RPMI7951 (cell line): ENCODE results near the gene PSTPIP1. TPM values are rescaled to one million over a fixed set of nuclear protein-coding genes. Genes with fewer than 3 reads are reported as not detected.
A peak's percentile ranks its signal among the peaks of the same experiment; 100 is the strongest.

Source experiments
- DNase-seq: peaks from one replicate; pipeline ENCODE4 v3.0.0-alpha.2; 2012; ENCODE audit warnings: low read depth
- total RNA-seq: library from RNA; depleted of rRNA; stranded (reverse); fragments of >200 nt; shearing (Covaris generic); gene quantifications from 2 replicates; pipeline ENCODE4 v1.2.3, GENCODE V29; 2014

The PSTPIP1 gene
- total RNA-seq, 1 experiment from 2014 or later = not detected

DNA sequence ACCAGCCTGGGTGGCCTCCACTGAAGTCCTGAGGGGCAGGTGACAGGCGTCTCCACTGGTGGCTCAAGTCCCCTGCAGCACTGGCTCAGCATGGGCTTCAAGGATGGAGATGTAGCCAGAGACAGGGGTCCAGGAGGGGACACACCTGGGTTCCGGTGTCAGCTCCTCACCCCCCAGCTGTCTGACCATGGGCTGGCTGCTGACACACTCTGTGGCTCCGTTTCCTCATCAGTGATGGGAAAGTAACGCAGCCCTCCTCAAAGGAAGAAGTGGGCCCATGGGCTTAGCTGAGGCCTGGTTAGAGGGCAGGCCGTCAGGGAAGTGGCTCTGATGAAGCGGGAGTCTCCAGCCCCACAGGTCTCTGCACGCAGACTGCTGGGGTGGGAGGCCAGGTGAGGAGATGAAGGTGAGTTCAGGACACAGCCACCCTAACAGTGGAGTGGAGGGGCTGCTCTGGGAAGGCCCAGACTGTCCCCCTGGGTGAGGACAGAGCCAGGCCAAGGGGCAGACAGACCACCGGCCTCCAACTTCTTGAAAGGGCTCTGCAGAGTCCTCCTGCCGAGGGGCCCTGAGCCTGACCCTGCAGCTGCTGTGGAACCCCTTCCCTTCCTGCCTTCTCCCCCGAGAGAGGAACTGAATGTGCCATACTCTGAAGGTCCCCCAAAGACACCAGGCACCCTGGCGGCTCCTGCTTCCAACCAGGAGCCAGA lies 24.0 kb downstream of the PSTPIP1 start:
- DNase-seq = no peak

GRCh38 chr15:77019521-77020331 lies 24.8 kb downstream of the PSTPIP1 start:
- DNase-seq = no peak

DNA sequence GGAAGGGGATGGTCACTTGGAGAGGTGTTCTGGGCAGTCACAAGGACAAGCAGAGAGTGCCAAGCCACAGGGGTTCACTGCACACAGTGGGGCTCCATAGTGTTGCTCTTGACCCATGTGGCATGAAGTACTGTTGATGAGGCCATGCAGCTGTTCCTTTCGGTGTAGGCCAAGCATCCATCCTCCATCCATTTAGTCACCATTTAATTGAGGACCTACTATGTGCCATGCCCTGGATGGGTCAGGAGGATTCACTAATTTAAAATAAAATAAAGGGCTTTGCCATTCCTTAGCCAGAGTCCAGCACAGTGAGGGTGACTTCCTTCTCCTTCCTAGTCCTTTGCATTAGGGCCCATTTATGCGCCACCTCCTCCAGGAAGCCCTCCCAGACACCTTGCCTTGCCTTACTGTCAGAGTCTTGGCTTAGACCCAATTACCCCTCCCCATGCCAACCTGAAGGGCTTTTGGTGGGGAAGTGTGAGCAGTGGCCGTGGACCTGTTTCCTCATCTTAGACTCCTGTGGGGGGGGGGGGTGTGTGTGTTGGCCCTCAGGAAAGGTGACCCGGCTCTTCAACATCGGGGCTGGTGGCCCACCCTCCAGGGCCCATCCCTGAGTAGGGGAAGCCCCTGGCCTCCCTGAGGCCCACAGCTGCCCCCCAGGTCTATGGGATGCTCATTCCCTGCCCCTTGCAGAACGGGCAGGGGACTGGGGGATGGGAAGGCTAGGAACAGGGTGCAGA lies 25.6 kb downstream of the PSTPIP1 start:
- no peak for DNase-seq

- DNase-seq = no peak
Measured at GRCh38 chr15:77021088-77021481, 26.2 kb downstream of the PSTPIP1 start.

DNA sequence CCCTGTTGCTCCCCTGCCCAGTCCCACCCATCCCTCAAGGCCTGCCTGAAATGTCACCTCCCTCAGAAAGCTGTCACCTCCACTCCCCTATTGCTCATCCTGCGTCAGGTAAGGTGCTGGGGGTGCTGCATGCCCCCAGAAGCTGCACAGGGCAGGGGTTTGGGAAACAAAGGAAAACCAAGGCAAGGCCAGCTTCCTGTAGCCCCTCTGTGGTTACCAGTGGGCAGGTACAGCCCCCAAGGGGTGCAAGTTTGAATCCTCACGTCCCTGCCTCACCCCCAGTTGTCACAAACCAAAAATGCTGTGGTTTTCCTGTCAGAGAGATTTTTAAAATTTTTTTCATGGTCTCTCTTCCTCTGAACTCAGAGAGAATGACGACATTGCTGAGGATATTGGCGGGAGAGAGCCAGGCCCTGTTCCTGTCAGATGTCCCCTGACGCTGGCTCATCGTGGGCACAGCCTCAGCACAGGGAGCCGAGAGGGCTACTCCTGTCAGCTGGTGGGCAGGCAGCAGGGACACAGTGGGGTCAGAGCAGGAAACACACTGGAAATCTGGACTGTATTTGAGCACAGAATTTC lies 27.0 kb downstream of the PSTPIP1 start:
- DNase-seq = peak; percentile 29

DNA sequence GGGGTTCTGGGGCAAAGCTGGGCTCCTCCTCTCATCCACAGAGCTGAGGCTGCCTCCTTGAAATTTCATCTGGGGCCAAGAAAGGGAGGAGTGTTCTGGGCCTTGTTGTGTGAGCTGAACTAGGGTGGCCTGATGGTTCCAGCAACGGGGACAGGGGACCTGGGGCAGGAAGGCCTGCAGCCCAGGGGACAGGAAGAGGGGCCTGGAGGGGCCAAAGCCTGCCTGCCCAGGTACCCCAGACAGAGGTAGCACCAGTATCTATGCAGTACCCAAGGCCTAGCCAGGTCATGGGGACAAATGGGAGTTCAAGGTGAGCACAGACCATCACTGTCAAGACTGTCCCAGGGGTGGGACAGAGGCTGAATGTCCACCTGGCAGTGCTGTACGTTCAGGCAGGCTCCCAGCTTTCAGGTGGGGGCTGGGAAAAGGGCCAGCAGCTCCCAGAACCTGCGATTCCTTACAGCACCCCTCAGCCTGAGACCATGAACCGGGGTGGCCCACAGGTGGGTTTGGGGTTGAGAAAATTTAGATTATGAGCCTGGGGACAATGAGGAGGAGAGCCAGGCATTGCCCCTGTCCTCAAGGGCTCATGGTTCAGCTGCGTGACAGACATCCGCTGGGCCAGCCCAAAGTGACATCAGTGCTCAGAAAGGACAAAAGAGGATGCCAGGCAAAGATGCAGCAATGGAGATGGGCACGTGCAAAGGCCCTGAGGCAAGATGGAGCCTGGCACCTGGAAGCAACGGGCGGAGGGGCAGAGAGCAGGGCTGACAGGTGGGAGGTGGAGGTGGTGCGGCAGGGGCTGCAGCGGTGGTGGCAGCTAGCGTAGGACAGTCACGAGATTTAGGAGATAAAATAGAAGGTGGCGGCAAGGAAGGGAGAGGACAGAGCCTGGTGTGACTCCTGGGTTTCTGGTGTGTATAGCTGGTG lies 28.0 kb downstream of the PSTPIP1 start:
- DNase-seq = no peak

GRCh38 chr15:77023576-77024272 lies 28.8 kb downstream of the PSTPIP1 start:
- no peak for DNase-seq

DNA sequence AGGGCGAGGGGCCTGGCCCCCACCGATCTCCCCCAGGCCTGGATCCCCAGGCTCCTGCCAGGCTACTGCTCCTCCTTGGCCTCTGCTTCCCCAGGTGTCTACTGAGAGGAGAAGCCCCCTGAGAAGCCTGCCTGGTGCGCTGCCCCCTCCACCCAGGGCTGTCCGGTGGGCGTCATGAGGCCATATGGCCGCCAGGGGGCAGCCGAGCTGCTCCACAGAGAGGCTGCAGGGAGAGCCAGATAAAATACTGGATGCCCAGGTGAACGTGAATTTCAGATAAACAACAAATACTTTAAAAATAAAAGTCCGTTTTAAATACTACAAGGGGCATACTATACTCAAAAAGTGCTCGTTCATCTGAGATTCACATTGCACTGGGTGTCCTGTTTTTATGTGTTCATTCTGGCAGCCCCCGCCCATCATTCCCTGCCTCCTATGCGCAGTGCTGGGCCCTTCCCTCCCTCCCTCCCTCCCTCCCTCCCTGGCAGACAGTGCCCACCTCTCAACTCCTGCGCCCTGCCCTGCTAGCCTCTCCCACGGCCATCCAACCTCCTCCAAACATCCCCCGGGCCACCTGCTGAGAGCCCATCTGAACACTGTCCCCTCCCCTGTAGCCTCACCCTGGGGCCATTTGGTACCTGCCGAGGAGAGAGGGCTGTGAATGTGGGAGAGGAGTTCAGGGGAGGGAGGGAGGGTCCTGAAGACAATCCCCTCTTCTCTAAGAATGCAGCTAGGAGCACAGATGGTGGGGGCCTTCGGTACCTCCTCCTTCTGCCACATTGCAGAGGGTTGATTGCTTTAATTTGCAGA lies 29.6 kb downstream of the PSTPIP1 start:
- DNase-seq = peak; percentile 34

DNA sequence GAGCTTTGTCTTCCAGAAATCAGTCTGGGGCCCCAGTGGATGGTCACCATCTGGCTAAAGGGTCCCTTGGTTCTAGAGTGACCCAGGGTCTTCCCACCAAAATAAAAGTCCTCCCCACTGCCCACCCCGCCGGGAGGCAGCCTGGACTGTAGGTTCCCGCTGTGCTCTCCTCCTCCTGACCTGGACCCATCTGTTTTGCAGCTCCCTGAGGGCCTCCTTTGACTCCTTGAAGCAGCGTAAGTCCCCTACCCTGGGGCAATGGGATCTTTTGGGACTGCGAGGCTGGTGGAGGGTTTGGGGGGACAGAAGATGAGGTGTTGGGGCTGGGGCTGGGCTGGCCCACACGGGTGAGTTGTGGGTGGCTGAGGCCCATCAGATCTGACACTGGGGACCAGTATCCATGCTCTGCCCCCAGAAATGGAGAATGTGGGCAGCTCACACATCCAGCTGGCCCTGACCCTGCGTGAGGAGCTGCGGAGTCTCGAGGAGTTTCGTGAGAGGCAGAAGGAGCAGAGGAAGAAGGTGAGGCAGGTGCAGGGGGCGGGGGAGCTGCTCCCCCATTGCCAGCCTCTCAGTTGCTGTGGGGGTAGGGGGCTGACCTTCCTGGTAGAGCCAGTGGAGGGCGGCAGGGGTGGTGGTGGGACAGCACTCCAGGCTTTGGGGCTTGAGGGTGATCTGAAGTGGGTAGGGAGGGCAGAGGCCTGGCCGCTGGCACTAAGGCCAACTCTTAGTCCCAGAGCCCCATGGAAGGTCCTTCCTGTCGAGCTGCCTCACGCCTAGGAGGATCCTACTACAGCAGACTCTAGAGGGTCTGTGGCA lies 30.4 kb downstream of the PSTPIP1 start:
- DNase-seq = no peak

DNA sequence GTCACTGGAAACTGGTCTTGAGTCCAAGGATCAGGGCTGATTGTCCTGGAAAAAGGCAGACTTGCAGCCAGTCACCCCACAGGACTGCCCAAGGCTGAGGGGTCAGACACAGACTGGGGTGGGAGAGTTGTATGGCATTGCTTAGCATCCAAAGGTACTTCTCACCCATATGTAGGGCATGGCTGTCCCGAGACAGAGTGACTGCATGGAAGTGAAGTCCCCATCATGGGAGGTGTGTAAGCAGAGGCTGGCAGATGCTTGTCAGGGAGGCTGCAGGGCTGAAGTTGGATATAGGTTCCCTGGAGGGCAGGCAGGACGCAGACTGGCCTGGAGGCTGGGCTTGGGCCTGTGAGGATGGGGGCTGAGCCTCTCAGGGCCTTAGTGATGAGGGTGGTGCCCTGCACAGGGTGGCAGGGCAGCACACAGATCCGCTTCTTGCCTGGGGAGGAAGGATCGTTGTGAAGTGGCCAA lies 31.1 kb downstream of the PSTPIP1 start:
- no peak for DNase-seq

DNA sequence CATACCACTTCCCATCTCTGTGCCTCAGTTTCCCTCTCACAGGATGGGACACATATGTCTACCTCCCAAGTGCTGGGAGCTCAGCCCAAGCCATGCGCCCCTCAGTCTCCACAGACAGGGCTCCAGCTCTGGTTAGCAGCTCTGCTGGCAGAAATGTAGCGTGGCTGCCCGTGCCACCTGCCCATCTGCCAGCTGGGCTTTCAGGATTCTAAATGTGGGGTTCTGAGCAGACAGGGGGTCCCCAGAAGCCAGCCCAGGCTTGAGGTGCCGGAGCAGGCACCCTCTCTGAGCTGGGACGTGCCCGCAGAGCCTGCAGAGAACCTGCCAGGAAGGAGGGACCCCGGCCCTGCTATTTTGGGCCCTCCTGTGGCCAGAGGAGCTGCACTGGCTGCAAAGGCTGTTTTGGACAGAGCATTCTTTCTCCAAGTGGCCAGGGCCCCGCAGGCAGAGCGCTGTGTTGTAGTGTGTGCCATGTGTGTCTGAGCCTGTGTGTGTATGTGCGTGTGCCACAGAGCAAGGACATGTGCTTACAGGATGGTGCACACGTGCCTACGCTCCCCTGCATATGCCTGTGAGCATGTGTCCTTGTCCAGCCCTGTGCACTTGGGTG lies 31.7 kb downstream of the PSTPIP1 start:
- no peak for DNase-seq

- DNase-seq = no peak
Measured at GRCh38 chr15:77027111-77027696, 32.3 kb downstream of the PSTPIP1 start.

DNA sequence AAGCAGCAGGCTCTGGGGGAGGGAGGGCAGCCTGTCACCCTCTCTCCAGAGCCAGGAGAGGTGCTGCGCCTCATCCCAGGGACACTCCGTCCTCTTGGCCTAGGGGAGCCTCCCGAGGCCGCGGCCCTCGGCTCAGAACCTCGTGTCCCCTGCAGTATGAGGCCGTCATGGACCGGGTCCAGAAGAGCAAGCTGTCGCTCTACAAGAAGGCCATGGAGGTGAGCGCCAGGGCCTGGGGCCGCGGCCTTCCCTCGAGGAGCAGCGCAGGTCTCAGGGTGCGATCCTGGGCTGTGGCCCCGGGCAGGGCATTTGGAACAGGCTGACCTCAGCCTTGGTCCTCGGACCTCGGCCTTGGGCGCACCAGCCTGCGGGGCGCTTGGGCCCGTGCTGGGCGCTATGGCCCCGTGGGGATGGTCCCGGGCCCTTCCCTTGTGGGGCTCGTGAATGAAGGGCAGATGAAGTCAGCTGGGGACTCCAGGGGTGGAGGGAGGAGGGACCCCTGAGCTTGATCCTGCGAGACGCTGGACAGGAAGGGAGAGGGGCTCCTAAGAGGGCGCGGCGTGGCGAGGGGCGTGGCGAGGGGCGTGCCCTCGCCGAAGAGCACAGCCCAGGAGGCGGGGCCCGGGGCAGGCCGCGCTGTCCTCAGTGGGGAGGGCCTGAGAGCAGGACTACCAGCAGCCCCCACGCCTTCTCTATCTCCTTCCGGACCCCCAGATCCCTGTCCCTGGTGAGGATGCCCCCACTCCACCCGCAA lies 32.9 kb downstream of the PSTPIP1 start:
- no peak for DNase-seq

DNA sequence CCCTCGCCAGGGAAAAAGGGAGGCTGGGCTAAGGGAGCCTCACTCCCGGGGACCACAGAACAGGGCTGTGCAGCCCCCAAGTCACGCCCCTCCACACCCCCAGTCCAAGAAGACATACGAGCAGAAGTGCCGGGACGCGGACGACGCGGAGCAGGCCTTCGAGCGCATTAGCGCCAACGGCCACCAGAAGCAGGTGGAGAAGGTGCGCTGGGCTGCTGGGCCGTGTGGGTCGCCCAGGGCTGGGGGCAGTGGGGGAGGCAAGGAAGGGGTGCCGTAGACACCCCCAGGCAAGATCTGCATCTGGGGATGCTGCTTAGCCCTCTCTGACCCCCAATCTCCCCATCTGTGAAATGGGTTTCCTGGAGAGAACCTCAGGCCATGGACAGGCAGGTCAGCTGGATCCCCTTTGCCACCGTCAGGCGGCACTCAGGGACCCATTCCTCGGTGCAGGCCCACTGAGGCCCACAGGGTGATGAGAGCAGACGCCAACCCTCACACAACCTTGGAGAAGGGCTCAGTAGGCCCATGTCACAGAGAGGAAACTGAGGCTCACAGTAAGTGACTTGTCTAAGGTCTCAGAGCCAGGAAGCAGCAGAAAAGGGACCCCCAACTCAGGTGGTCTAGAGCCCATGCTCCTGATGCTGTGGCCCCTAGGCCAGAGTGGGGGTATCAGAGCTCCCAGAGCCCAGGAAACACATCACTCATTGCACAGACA lies 33.7 kb downstream of the PSTPIP1 start:
- DNase-seq = no peak

DNA sequence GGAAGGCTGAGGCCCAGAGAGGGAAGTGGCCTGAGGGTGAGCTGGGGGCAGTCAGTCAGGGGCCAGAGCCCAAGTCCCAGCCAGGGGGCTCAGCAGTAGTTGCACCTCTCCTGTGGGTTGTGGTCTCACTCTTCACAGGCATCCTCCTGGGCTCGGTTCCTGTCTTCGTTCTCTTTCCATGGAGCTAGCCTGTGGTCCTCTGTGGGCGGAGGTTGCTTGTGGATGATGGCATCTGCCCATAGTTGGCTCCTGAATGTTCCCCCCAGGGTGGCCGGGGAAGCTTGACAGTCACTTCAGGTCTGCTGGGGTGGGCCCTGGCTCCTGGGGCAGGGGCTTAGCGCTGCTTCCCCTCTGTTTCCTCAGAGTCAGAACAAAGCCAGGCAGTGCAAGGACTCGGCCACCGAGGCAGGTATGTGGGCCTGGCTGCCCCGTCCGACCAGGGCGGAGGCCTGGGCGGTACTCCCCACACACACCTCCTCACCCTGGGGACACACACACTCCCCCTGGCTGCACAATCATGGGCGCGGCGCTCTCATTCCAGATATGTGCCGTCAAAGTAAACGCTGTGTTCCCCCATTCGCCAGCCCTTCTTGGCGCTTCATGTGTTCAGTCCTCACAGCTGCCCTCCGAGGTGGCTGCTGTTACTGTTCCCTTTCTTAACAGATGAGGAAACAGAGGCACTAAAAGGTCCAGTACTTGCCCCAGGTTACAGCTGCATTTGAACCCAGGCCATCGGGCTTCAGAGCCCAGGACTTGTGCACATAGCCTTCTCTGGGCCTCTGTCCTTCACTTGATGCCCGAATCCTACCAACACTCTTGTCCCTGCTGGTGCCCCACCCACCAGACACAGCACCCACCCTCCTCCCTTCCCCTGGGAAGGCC lies 34.5 kb downstream of the PSTPIP1 start:
- no peak for DNase-seq
